H1 (cell line): ENCODE results near the gene ENTPD8. TPM values are rescaled to one million over a fixed set of nuclear protein-coding genes. Genes with fewer than 3 reads are reported as not detected.

Source experiments
- KDM5A ChIP-seq: fragments of 200-600 bp; IDR thresholded peaks from 2 replicates; pipeline ENCODE4 v1.7.1; 2012; ENCODE audit warnings: mild to moderate bottlenecking, low read length, inconsistent platforms, mixed read lengths
- polyA plus RNA-seq, 7 experiments: library from polyadenylated mRNA; depleted of rRNA in 3 of 7; stranded (reverse) in 5 of 7; unstranded in 2 of 7; fragments of >200 nt in 5 of 7; fragments of 200-250 nt in 2 of 7; gene quantifications; 1 replicate in 5 of 7; 2 replicates in 1 of 7; 4 replicates in 1 of 7; pipeline versions ENCODE4 v1.2.1 to v1.2.3, GENCODE V29; 2011 to 2013; ENCODE audit warnings: missing spikeins in 2 of 7, mixed read lengths in 2 of 7
- total RNA-seq: library from RNA; stranded (reverse); fragmentation: NEBNext Ultra II Directional; extraction: Animal tissue kit (Norgen Biotek cat#: 25700); gene quantifications from 2 replicates; pipeline ENCODE4 v1.2.1, GENCODE V29; 2021

The ENTPD8 gene
- total and polyA plus RNA-seq, 2 of the 8 experiments (the other 6 are each of a cell fraction or from before 2014, with no cell fraction given) = 0.48 to 0.51 TPM

- TF ChIP-seq KDM5A = no peak
- TF ChIP-seq, all 59 proteins: peak for 0
Measured at GRCh38 chr9:137431416-137431931, 9.7 kb downstream of the ENTPD8 start (continued).
